C4-2B (cell line): ENCODE measurements around the gene HIP1R.

Experiments used
- ZFX ChIP-seq: fragments of 450-650 bp; IDR thresholded peaks from 2 replicates; pipeline ENCODE4 v1.6.1; 2017
- TF ChIP-seq, protein P1 (sequence below): fragments of 450-650 bp; conservative IDR thresholded peaks from 2 replicates; pipeline ENCODE4 v1.5.1; 2017; ENCODE audit warnings: mild to moderate bottlenecking

DNA sequence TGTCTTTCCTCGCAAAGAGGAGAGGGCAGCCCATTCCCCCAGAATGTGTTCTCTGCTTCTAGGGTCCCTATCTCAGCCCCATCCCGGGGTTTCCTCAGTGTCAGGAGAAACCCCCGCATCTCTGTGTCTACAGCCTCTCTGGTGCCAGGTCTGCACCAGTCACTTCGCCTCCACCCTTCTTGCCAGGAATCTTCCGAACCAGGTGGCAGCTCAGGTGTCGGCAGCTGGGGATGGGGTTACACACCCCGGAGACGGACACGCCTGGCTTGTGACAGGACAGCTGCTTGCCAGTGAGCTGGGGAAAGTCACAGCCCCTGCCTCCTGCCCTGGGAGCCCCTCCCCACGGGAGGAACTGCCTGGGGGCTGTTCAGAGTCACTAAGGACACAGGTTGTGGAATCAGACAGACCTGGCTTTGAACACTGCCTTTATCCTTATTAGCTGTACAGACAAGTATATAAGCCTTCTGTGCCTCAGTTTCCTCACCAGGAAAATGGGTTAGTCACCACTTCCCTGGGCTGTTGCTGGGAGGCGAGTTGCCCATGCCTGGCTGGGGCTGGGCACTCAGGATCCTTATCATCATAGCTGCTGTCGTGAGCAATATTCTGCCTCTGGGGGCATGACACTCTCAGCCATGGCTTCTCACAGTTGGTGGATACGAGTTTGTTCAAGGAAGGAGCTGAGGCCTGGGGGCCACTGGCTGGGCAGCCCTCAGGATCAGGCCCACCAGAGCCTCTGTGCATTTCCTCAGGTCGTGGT, 10.8 kb downstream of the HIP1R start:
- TF ChIP-seq, protein P1, sequence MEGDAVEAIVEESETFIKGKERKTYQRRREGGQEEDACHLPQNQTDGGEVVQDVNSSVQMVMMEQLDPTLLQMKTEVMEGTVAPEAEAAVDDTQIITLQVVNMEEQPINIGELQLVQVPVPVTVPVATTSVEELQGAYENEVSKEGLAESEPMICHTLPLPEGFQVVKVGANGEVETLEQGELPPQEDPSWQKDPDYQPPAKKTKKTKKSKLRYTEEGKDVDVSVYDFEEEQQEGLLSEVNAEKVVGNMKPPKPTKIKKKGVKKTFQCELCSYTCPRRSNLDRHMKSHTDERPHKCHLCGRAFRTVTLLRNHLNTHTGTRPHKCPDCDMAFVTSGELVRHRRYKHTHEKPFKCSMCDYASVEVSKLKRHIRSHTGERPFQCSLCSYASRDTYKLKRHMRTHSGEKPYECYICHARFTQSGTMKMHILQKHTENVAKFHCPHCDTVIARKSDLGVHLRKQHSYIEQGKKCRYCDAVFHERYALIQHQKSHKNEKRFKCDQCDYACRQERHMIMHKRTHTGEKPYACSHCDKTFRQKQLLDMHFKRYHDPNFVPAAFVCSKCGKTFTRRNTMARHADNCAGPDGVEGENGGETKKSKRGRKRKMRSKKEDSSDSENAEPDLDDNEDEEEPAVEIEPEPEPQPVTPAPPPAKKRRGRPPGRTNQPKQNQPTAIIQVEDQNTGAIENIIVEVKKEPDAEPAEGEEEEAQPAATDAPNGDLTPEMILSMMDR: no peak
- no peak for TF ChIP-seq ZFX
